GM21723 (cell line): ENCODE results near the gene PRLR.
"Not testable (repeated sequence)": the region's sequence is repeated elsewhere in the genome, so short reads cannot be mapped to it uniquely, and the experiment has no call there.

ENCODE experiments used
- ATAC-seq: cut with Tn5 transposase; IDR thresholded peaks from one replicate; pipeline ENCODE4 v1.9.1; 2021; ENCODE audit warnings: mild to moderate bottlenecking, moderate library complexity; ENCODE audit not compliant: unreplicated experiment

The PRLR gene

GRCh38 chr5:35045280-35045679, 185.0 kb downstream of the PRLR start:
- no peak for ATAC-seq

GRCh38 chr5:35044649-35045048, 185.6 kb downstream of the PRLR start:
- ATAC-seq, result no peak

- ATAC-seq, result no peak
These were observed 187.5 kb downstream of the PRLR start for GRCh38 chr5:35042781-35043180.

GRCh38 chr5:35041261-35041660, 189.0 kb downstream of the PRLR start:
- no peak for ATAC-seq

GRCh38 chr5:35038891-35039290, 191.4 kb downstream of the PRLR start:
- ATAC-seq, result no peak

- no peak for ATAC-seq
These were observed 193.8 kb downstream of the PRLR start for GRCh38 chr5:35036536-35036935.

- ATAC-seq, result not testable (repeated sequence)
These were observed 194.4 kb downstream of the PRLR start for GRCh38 chr5:35035929-35036328.

- no peak for ATAC-seq
These were observed 195.0 kb downstream of the PRLR start for GRCh38 chr5:35035271-35035670.

GRCh38 chr5:35032356-35032755, 197.9 kb downstream of the PRLR start:
- ATAC-seq, result no peak

GRCh38 chr5:35031276-35031675, 199.0 kb downstream of the PRLR start:
- ATAC-seq, result no peak

GRCh38 chr5:35030426-35031100, 199.7 kb downstream of the PRLR start:
- no peak for ATAC-seq

- ATAC-seq, result no peak
These were observed 201.0 kb downstream of the PRLR start for GRCh38 chr5:35029333-35029732.

GRCh38 chr5:35026941-35027340, 203.3 kb downstream of the PRLR start:
- no peak for ATAC-seq

GRCh38 chr5:35026280-35026840, 203.9 kb downstream of the PRLR start:
- ATAC-seq, result no peak

GRCh38 chr5:35024911-35025510, 205.3 kb downstream of the PRLR start:
- ATAC-seq, result no peak

GRCh38 chr5:35023391-35024178, 206.7 kb downstream of the PRLR start:
- no peak for ATAC-seq

GRCh38 chr5:35016174-35017051, 213.9 kb downstream of the PRLR start:
- ATAC-seq, result no peak

GRCh38 chr5:35015063-35015462, 215.2 kb downstream of the PRLR start:
- ATAC-seq, result no peak

- no peak for ATAC-seq
These were observed 217.5 kb downstream of the PRLR start for GRCh38 chr5:35012796-35013195.

GRCh38 chr5:35012365-35012764, 217.9 kb downstream of the PRLR start:
- no peak for ATAC-seq

- ATAC-seq, result no peak
These were observed 219.6 kb downstream of the PRLR start for GRCh38 chr5:35010676-35011075.
